Suprapubic skin (tissue), 4 donors: ENCODE measurements around the gene EEFSEC. TPM values are rescaled to one million over a fixed set of nuclear protein-coding genes. Genes with fewer than 3 reads are reported as not detected.

ENCODE experiments used
- DNase-seq, 2 donors: peaks; one replicate each; pipeline ENCODE4 v3.0.0-alpha.2; 2019; ENCODE audit warnings: low spot score in 2 of 2
- H3K27ac ChIP-seq: fragments of 200-600 bp; sonication (generic); one replicate; pipeline ENCODE4 v1.5.1; 2019
- H3K27me3 ChIP-seq: fragments of 200-600 bp; sonication (generic); one replicate; pipeline ENCODE4 v1.5.1; 2019
- H3K36me3 ChIP-seq: fragments of 200-600 bp; sonication (generic); one replicate; pipeline ENCODE4 v1.5.1; 2019
- H3K4me1 ChIP-seq: fragments of 200-600 bp; sonication (generic); one replicate; pipeline ENCODE4 v1.5.1; 2019
- H3K4me3 ChIP-seq: fragments of 200-600 bp; sonication (generic); one replicate; pipeline ENCODE4 v1.5.1; 2019; ENCODE audit warnings: mild to moderate bottlenecking
- H3K9me3 ChIP-seq: fragments of 200-600 bp; sonication (generic); one replicate; pipeline ENCODE4 v1.5.1; 2019
- EP300 ChIP-seq: sonication (generic); formaldehyde crosslinking; IDR thresholded peaks from one replicate; pipeline ENCODE4 v1.6.1; 2017; ENCODE audit warnings: antibody characterized with exemption
- POLR2A ChIP-seq, 2 donors: fragments of 450-650 bp; IDR thresholded peaks; one replicate each; pipeline ENCODE4 v1.6.1; 2017; ENCODE audit warnings: antibody characterized with exemption in 2 of 2, mild to moderate bottlenecking in 2 of 2, moderate library complexity in 2 of 2
- POLR2AphosphoS5 ChIP-seq, 3 donors: sonication (generic); formaldehyde crosslinking; IDR thresholded peaks; one replicate each; pipeline ENCODE4 v1.6.1; 2017; ENCODE audit warnings: antibody characterized with exemption in 3 of 3
- WGBS: methylation state at CpG from one replicate; pipeline ENCODE4 v1.1.5; 2018; 5-methylcytosine and 5-hydroxymethylcytosine counted together
- total RNA-seq, 4 donors: library from RNA; depleted of rRNA; stranded (reverse); fragments of >200 nt; gene quantifications; one replicate each; pipeline ENCODE4 v1.1.0, GENCODE V29; 2016
- TF ChIP-seq, protein P1 (sequence below), 2 donors: fragments of 200-600 bp in 1 of 2; fragments of 450-650 bp in 1 of 2; sonication (generic) in 1 of 2; IDR thresholded peaks; one replicate each; pipeline ENCODE4 v1.5.1; 2016 to 2019; ENCODE audit warnings: antibody characterized with exemption in 2 of 2, mild to moderate bottlenecking in 1 of 2, moderate library complexity in 1 of 2

EEFSEC gene, protein sequence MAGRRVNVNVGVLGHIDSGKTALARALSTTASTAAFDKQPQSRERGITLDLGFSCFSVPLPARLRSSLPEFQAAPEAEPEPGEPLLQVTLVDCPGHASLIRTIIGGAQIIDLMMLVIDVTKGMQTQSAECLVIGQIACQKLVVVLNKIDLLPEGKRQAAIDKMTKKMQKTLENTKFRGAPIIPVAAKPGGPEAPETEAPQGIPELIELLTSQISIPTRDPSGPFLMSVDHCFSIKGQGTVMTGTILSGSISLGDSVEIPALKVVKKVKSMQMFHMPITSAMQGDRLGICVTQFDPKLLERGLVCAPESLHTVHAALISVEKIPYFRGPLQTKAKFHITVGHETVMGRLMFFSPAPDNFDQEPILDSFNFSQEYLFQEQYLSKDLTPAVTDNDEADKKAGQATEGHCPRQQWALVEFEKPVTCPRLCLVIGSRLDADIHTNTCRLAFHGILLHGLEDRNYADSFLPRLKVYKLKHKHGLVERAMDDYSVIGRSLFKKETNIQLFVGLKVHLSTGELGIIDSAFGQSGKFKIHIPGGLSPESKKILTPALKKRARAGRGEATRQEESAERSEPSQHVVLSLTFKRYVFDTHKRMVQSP
- 10 to 100 TPM; 14.3 to 19.4 (median 16.7) TPM for total RNA-seq

DNA sequence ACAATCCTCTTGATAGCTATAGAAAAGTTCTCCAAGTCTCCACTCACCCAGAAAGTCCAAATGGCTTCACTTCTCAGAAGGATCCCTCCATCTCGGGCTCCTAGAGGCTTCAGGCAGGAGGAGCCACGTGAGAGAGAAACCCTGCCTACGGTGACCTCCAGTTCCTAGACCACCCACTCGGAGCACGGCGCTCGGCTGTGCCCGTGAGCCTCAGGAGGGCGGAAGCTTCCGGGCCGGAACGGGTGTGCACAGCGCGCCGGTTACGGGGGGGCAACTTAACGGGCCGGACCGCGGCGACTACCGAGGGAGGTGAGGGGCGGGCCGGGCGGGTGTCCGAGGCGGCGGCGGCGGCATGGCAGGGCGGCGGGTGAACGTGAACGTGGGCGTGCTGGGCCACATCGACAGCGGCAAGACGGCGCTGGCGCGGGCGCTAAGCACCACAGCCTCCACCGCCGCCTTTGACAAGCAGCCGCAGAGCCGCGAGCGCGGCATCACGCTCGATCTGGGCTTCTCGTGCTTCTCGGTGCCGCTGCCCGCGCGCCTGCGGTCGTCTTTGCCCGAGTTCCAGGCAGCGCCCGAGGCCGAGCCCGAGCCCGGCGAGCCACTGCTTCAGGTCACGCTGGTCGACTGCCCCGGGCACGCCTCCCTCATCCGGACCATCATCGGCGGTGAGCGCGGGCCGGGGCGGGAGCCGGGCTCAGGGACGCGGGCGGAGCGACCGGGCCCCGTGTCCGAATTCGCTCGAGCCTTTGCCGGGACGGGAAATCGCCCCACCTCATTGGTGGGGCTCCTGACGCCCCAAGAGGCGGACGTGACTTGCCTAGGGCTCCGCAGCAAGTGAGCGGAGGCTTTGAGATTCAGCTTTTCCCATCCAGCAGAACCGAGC is at the start of gene EEFSEC:
Gene EEFSEC (plus strand): TSS at position 326 of the 886 bp plus-strand sequence. CDS start 27 bp downstream, at position 353.
- Histone ChIP-seq H3K27me3 (no peaks in the 10 kb centered on the region), H3K9me3 (no peaks in the 10 kb centered on the region), H3K36me3 (peaks cover 10% of the 10 kb centered on the region), H3K4me1 (peaks cover 12% of the 10 kb centered on the region), H3K4me3 (peak within 1 kb of the TSS; percentile 87), H3K27ac (peak within 1 kb of the TSS; percentile 83)
- TF ChIP-seq EP300 (no peak), POLR2A (IDR thresholded peaks at IDR 0.05) (peak in 1 of 2 donors; percentile 26), POLR2AphosphoS5 (IDR thresholded peaks at IDR 0.05) (peak in 2 of 3 donors; percentile 55 to 94)
- 0% methylated on average over 20 of the region's 96 CpGs for WGBS
- peak; percentile 88 to 92 for DNase-seq

DNA sequence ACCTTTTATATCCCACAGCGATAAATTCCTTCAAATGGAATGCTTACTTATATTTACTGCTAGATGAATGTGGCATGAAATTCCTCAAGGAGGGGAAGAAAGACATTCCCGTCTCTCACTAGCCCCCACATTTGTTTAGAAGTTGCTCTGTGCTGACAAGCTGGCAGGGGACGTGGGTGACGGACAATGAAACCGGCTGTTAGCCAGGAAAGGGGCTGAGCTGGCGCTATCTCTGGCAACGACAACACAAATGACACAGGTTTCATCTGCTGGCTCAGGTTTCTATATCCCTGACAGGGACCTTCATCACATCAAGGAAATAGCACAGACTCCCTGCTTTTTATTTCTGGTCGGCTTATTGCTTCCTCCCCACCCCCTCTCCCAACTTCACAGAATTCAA is 45.4 kb upstream of the EEFSEC start:
- no peaks in the 10 kb centered on the region for H3K9me3 ChIP-seq
- no peak for DNase-seq
- no peak overlapping the region for H3K4me3 ChIP-seq
- H3K4me1 ChIP-seq: no peaks in the 10 kb centered on the region
- WGBS: 77% methylated on average over 8 of the region's 8 CpGs
- peaks cover 20% of the 10 kb centered on the region for H3K36me3 ChIP-seq
- TF ChIP-seq EP300: no peak
- TF ChIP-seq, protein P1, sequence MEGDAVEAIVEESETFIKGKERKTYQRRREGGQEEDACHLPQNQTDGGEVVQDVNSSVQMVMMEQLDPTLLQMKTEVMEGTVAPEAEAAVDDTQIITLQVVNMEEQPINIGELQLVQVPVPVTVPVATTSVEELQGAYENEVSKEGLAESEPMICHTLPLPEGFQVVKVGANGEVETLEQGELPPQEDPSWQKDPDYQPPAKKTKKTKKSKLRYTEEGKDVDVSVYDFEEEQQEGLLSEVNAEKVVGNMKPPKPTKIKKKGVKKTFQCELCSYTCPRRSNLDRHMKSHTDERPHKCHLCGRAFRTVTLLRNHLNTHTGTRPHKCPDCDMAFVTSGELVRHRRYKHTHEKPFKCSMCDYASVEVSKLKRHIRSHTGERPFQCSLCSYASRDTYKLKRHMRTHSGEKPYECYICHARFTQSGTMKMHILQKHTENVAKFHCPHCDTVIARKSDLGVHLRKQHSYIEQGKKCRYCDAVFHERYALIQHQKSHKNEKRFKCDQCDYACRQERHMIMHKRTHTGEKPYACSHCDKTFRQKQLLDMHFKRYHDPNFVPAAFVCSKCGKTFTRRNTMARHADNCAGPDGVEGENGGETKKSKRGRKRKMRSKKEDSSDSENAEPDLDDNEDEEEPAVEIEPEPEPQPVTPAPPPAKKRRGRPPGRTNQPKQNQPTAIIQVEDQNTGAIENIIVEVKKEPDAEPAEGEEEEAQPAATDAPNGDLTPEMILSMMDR (IDR thresholded peaks at IDR 0.05): no peak
- no peak for TF ChIP-seq POLR2AphosphoS5 (IDR thresholded peaks at IDR 0.05)
- no peak for TF ChIP-seq POLR2A (IDR thresholded peaks at IDR 0.05)
- H3K27me3 ChIP-seq: no peaks in the 10 kb centered on the region
- no peak overlapping the region for H3K27ac ChIP-seq

DNA sequence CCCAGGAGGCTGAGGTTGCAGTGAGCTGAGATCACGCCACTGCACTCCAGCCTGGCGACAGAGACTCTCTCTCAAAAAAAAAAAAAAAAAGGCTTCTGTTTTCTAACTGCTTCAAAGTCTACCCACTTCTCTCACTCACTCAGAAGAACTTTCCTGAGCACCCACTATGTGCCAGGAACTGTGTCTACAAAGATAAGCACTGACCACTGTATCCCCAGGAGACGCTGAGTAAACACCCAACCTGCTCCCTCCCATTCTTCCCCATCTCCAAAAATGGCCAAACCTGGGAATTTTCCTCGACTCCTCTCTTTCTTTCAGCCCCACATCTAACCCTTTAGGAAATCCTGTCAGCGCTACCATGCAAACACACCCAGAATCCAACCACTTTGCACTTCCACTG is 42.1 kb upstream of the EEFSEC start:
- no peaks in the 10 kb centered on the region for H3K9me3 ChIP-seq
- H3K27ac ChIP-seq: no peak overlapping the region
- H3K4me3 ChIP-seq: no peak overlapping the region
- H3K4me1 ChIP-seq: no peaks in the 10 kb centered on the region
- no peaks in the 10 kb centered on the region for H3K27me3 ChIP-seq
- DNase-seq: no peak
- TF ChIP-seq EP300 (no peak), POLR2AphosphoS5 (IDR thresholded peaks at IDR 0.05) (no peak), POLR2A (IDR thresholded peaks at IDR 0.05) (no peak)
- 96% methylated on average over 5 of the region's 5 CpGs for WGBS
- H3K36me3 ChIP-seq: peaks cover 25% of the 10 kb centered on the region

DNA sequence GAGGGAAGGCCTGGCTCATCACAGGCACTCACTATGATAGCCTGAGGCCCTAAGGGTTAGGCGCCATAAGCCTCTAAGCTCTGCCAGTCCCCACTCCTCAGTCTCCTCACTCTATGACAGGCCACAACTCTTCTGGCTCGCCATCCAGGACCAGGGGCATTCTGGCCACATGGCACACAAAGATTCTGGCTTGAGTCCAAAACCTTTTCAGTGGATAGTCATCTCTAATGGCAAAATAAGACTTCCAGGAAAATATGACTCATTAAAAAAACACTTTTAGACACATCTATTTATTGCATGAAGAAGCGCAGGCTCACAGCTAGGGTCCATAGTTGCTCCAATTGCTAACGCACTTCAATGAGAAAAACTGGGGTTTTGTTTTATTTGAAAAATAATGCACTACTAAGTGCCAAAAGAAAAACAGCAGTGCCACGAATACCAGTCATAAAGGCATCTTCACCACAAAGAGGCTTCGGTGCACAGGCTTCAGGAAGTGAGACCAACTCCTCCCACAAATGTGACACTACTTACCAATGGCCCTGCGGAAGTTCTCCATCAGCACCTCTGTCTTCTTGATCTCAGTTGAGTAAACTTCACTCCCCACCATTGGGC is 40.8 kb upstream of the EEFSEC start:
- no peak overlapping the region for H3K4me3 ChIP-seq
- no peaks in the 10 kb centered on the region for H3K9me3 ChIP-seq
- no peaks in the 10 kb centered on the region for H3K4me1 ChIP-seq
- WGBS: 78% methylated on average over 7 of the region's 7 CpGs
- H3K27me3 ChIP-seq: no peaks in the 10 kb centered on the region
- no peak overlapping the region for H3K27ac ChIP-seq
- H3K36me3 ChIP-seq: peaks cover 32% of the 10 kb centered on the region
- DNase-seq: no peak
- TF ChIP-seq POLR2AphosphoS5 (IDR thresholded peaks at IDR 0.05) (no peak), POLR2A (IDR thresholded peaks at IDR 0.05) (no peak), EP300 (no peak)
- TF ChIP-seq, protein P1 (IDR thresholded peaks at IDR 0.05): no peak

DNA sequence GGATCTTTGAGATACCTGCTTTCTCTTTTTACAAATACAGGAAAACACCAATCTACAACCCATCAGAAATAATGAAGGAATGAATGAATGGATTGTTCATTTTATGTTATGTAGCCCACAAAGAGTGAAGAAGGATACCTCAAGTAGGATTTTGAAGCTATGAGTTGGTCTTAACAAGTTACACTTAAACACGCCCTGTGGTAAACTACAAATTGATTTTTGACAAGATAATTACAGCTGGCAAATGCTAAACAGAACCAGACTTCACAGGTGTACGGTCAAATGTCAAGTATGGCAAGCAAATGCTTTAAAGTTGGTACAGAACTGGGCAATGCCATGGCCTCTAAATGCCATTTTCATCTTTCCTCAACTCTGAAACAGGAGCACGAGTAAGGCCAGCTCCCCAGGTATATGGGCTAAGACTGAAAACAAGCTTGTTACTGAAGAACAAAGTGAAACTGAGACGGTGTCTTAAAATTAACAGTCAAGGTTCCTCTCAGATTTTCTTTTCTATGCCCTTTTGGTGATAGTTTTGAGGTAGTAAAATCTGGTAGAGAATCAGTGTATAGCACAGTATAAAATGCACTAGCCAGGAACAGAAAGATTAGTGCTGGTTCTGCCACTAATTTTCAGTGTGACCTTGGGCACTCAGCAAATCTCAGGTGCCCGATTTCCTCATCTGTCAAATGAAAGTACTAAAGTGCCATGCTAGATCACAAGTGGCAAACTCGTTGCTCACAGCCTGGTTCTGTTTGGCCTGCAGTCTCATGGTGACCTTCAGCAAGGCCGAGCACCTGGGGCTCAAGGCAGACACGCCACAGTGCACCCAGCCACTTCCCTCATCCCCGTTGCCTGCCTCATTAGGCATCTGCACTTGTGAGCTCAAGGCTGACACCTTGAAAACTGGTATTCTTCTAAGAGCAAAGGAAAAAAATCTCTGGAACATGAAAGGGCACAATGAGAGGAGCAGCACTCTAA is 39.2 kb upstream of the EEFSEC start:
- no peaks in the 10 kb centered on the region for H3K27me3 ChIP-seq
- 79% methylated on average over 9 of the region's 9 CpGs for WGBS
- H3K4me3 ChIP-seq: no peak overlapping the region
- DNase-seq: no peak
- TF ChIP-seq POLR2A (IDR thresholded peaks at IDR 0.05): no peak
- TF ChIP-seq, protein P1 (IDR thresholded peaks at IDR 0.05): no peak
- TF ChIP-seq EP300: no peak
- no peak for TF ChIP-seq POLR2AphosphoS5 (IDR thresholded peaks at IDR 0.05)
- no peaks in the 10 kb centered on the region for H3K9me3 ChIP-seq
- H3K4me1 ChIP-seq: no peaks in the 10 kb centered on the region
- H3K27ac ChIP-seq: no peak overlapping the region
- peaks cover 27% of the 10 kb centered on the region for H3K36me3 ChIP-seq
